Uterus (tissue), 2 donors: ENCODE results near the gene ACSF3.

Experiments used
- CTCF ChIP-seq, 4 experiments: fragments of 200-600 bp in 2 of 4; fragments of 450-650 bp in 2 of 4; sonication (generic) in 2 of 4; IDR thresholded peaks; one replicate each; pipeline ENCODE4 v1.5.1; 2016 to 2019; ENCODE audit warnings: antibody characterized with exemption in 4 of 4, mild to moderate bottlenecking in 2 of 4, moderate library complexity in 1 of 4
- POLR2A ChIP-seq, 2 donors: fragments of 450-650 bp; IDR thresholded peaks; one replicate each; pipeline ENCODE4 v1.6.1; 2016; ENCODE audit warnings: antibody characterized with exemption in 2 of 2, mild to moderate bottlenecking in 1 of 2, moderate library complexity in 1 of 2

GRCh38 chr16:89173174-89173921 lies 79.7 kb downstream of the ACSF3 start:
- TF ChIP-seq CTCF (IDR thresholded peaks at IDR 0.05) (no peak), POLR2A (IDR thresholded peaks at IDR 0.05) (no peak)
